Common myeloid progenitor, CD34-positive (primary cell): Measurements from ENCODE around the gene IGF2.
A peak's percentile ranks its signal among the peaks of the same experiment; 100 is the strongest.

ENCODE experiments used
- CTCF ChIA-PET: fragments of 350-600 bp; sonication (Branson Sonifier 250); formaldehyde crosslinking; loops from one replicate; lab custom pipeline; 2021; ENCODE audit warnings: antibody characterized with exemption; lab: Charles Lee
- POLR2A ChIA-PET: fragments of 350-600 bp; sonication (Branson Sonifier 250); formaldehyde crosslinking; loops from one replicate; lab custom pipeline; 2021; ENCODE audit warnings: antibody characterized with exemption; lab: Charles Lee
- DNase-seq, 3 donors: peaks; one replicate each; pipeline versions ENCODE4 v3.0.0 to v3.0.0-alpha.2; 2013
- H3K27ac ChIP-seq, 2 experiments: 1 replicate in 1 of 2; 2 replicates in 1 of 2; pipeline ENCODE4 v1.7.0; 2013; ENCODE audit warnings: inconsistent platforms in 2 of 2, low read length in 2 of 2, mild to moderate bottlenecking in 2 of 2, low read depth in 1 of 2, moderate library complexity in 1 of 2; ENCODE audit not compliant: severe bottlenecking in 2 of 2, insufficient read depth in 1 of 2, poor library complexity in 1 of 2
- H3K27me3 ChIP-seq, 5 experiments: replicated peaks in 2 of 5; 1 replicate in 3 of 5; 2 replicates in 2 of 5; pipeline versions ENCODE4 v1.6.1 to v1.7.0; 2013; ENCODE audit warnings: low read length in 4 of 5, mild to moderate bottlenecking in 2 of 5, moderate library complexity in 2 of 5, inconsistent platforms in 1 of 5; ENCODE audit not compliant: insufficient read depth in 5 of 5, control insufficient read depth in 4 of 5
- H3K36me3 ChIP-seq, 4 experiments: 1 replicate in 2 of 4; 2 replicates in 2 of 4; pipeline versions ENCODE4 v1.6.1 to v1.7.0; 2013; ENCODE audit warnings: low read length in 3 of 4, control low read depth in 1 of 4, mild to moderate bottlenecking in 1 of 4; ENCODE audit not compliant: control insufficient read depth in 4 of 4, insufficient read depth in 4 of 4
- H3K4me1 ChIP-seq, 4 experiments: 1 replicate in 3 of 4; 2 replicates in 1 of 4; pipeline versions ENCODE4 v1.6.1 to v1.7.1; 2013; ENCODE audit warnings: low read length in 3 of 4, mild to moderate bottlenecking in 3 of 4, control low read depth in 1 of 4, inconsistent platforms in 1 of 4, moderate library complexity in 1 of 4; ENCODE audit not compliant: control insufficient read depth in 4 of 4, insufficient read depth in 4 of 4; ENCODE audit errors: control extremely low read depth in 1 of 4
- H3K4me3 ChIP-seq, 7 experiments: 1 replicate in 4 of 7; 2 replicates in 3 of 7; pipeline versions ENCODE4 v1.5.1 to v1.7.0; 2013; ENCODE audit warnings: mild to moderate bottlenecking in 7 of 7, low read length in 6 of 7, moderate library complexity in 6 of 7, inconsistent platforms in 2 of 7, low read depth in 2 of 7, control low read depth in 1 of 7; ENCODE audit not compliant: insufficient read depth in 4 of 7, control insufficient read depth in 1 of 7; ENCODE audit errors: extremely low read depth in 1 of 7
- H3K9me3 ChIP-seq, 5 experiments: 1 replicate in 4 of 5; 2 replicates in 1 of 5; pipeline versions ENCODE4 v1.6.1 to v1.7.1; 2013; ENCODE audit warnings: low read length in 4 of 5, mild to moderate bottlenecking in 2 of 5, inconsistent platforms in 1 of 5, low read depth in 1 of 5, moderate library complexity in 1 of 5; ENCODE audit not compliant: control insufficient read depth in 4 of 5, insufficient read depth in 2 of 5; ENCODE audit errors: control extremely low read depth in 1 of 5
- WGBS: methylation state at CpG from one replicate; pipeline ENCODE4 v1.1.5; 2013; ENCODE audit not compliant: insufficient coverage; 5-methylcytosine and 5-hydroxymethylcytosine counted together

IGF2 gene

DNA sequence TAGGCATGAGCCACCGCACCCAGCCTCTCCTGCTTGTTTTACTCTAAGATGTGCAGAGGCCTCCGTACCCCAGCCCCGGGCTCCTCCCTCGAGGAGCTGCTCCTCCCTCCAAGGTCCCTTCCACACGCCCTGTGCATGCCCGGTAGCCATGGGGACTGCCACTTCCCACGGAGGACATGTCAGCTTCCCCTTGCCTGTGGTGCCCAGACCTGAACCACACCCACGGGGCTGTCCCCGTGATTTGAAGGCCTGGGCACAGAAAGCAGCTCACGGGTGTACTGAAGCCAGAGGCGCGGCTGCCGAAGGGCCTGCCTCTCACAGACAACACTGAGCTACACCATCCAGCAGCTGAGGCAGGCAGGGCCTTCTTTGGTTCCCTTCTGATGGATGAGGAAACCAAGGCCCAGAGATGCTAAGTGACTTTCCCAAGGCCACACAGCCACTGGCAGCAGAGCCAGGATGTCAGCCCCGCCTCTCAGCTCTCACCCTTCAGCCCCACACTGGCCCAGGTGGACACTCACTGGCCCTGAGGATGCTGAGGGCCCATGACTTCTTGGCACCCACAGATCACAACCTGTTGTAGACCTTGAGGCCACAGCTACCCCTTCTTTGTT lies 14.5 kb upstream of the IGF2 start:
- ChIA-PET POLR2A (no interaction called here), CTCF (interaction anchor here (0.7 to 15.3 kb wide), 17 partner anchors 8 to 514 kb away, joined by 3 to 341 read pairs (median 6); partner anchors contain the start of gene SYT8)
- H3K9me3 ChIP-seq, result no peaks in the 10 kb centered on the region
- peaks cover 0 to 28% (median 19%) of the 10 kb centered on the region in 5 experiments for H3K27me3 ChIP-seq
- DNase-seq, result no peak
- H3K4me3 ChIP-seq, result no peak overlapping the region
- H3K36me3 ChIP-seq, result no peaks in the 10 kb centered on the region
- peaks cover 0 to 5% (median 2%) of the 10 kb centered on the region in 4 experiments for H3K4me1 ChIP-seq
- WGBS, result 61% methylated on average over 13 of the region's 14 CpGs
- no peak overlapping the region for H3K27ac ChIP-seq

- Histone ChIP-seq H3K27ac (no peak overlapping the region), H3K9me3 (no peaks in the 10 kb centered on the region), H3K4me1 (peaks cover 0 to 7% (median 2%) of the 10 kb centered on the region in 4 experiments), H3K27me3 (peaks cover 0 to 48% (median 23%) of the 10 kb centered on the region in 5 experiments), H3K36me3 (no peaks in the 10 kb centered on the region), H3K4me3 (no peak overlapping the region)
- POLR2A ChIA-PET, result interaction anchor here (1.0 kb wide), 2 partner anchors 114 to 115 kb away, joined by 4 read pairs; no protein-coding TSS in a partner anchor
- WGBS, result 5% methylated on average over 17 of the region's 22 CpGs
- peak; percentile 74 to 89 (median 83) for DNase-seq
- CTCF ChIA-PET, result interaction anchor here (0.6 to 15.3 kb wide), 45 partner anchors 9 to 501 kb away, joined by 3 to 341 read pairs (median 5); partner anchors contain the start of genes IGF2, INS, SYT8 and TH
These were observed 12.5 kb upstream of the IGF2 start for GRCh38 chr11:2151500-2152257.

GRCh38 chr11:2149864-2150847 lies 11.0 kb upstream of the IGF2 start:
- CTCF ChIA-PET, result interaction anchor here (0.7 to 15.3 kb wide), 41 partner anchors 8 to 499 kb away, joined by 3 to 341 read pairs (median 5); partner anchors contain the start of genes LSP1, SYT8 and TNNI2
- Histone ChIP-seq H3K9me3 (no peaks in the 10 kb centered on the region), H3K27ac (no peak overlapping the region), H3K4me1 (peaks cover 0 to 7% (median 2%) of the 10 kb centered on the region in 4 experiments), H3K36me3 (no peaks in the 10 kb centered on the region), H3K4me3 (no peak overlapping the region), H3K27me3 (peaks cover 0 to 63% (median 32%) of the 10 kb centered on the region in 5 experiments)
- peak in 2 of 3 donors; percentile 70 to 76 for DNase-seq
- POLR2A ChIA-PET, result no interaction called here
- WGBS, result 57% methylated on average over 8 of the region's 11 CpGs

GRCh38 chr11:2149460-2149859 lies 10.3 kb upstream of the IGF2 start:
- 73% methylated on average over 6 of the region's 8 CpGs for WGBS
- POLR2A ChIA-PET, result no interaction called here
- Histone ChIP-seq H3K4me1 (peaks cover 0 to 7% (median 3%) of the 10 kb centered on the region in 4 experiments), H3K4me3 (no peak overlapping the region), H3K27me3 (peaks cover 0 to 70% (median 34%) of the 10 kb centered on the region in 5 experiments), H3K27ac (no peak overlapping the region), H3K36me3 (no peaks in the 10 kb centered on the region), H3K9me3 (no peaks in the 10 kb centered on the region)
- DNase-seq, result no peak
- CTCF ChIA-PET, result interaction anchor here (0.8 to 15.3 kb wide), 23 partner anchors 7 to 459 kb away, joined by 3 to 341 read pairs (median 6); partner anchors contain the start of genes LSP1, SYT8 and TNNI2

DNA sequence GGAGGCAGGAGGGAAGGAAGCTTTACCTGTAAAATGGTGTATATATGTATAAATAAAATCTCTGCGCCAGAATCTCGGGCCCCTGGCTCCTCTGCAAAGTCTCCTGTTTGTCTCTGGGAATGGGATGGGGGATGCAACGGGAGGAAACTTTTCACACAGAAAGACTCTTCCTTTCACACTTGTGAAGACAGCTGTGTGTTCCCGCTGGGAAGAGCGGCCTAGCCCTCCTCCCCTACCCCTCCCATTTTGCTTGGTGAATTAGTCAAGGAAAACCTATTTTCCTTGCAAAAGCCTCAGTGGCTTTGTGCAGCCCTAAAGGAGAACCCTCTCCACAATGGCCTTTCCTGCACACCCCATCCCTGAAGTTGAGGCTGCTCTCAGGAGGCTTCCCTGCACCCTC lies 9.4 kb upstream of the IGF2 start:
- ChIA-PET CTCF (interaction anchor here (0.9 to 15.3 kb wide), 8 partner anchors 112 to 454 kb away, joined by 3 to 341 read pairs (median 16); partner anchors contain the start of gene SYT8), POLR2A (no interaction called here)
- peaks cover 0 to 76% (median 38%) of the 10 kb centered on the region in 5 experiments for H3K27me3 ChIP-seq
- H3K36me3 ChIP-seq, result no peaks in the 10 kb centered on the region
- peaks cover 0 to 15% (median 9%) of the 10 kb centered on the region in 4 experiments for H3K4me1 ChIP-seq
- no peak for DNase-seq
- H3K4me3 ChIP-seq, result no peak overlapping the region
- H3K27ac ChIP-seq, result no peak overlapping the region
- 70% methylated on average over 2 of the region's 5 CpGs for WGBS
- H3K9me3 ChIP-seq, result no peaks in the 10 kb centered on the region

GRCh38 chr11:2147391-2147790 lies 8.2 kb upstream of the IGF2 start:
- Histone ChIP-seq H3K4me1 (peaks cover 0 to 15% (median 9%) of the 10 kb centered on the region in 4 experiments), H3K27me3 (peaks cover 0 to 88% (median 47%) of the 10 kb centered on the region in 5 experiments), H3K9me3 (no peaks in the 10 kb centered on the region), H3K27ac (no peak overlapping the region), H3K4me3 (no peak overlapping the region), H3K36me3 (no peaks in the 10 kb centered on the region)
- DNase-seq, result no peak
- 66% methylated on average over 8 of the region's 11 CpGs for WGBS
- CTCF ChIA-PET, result interaction anchor here (1.0 to 15.3 kb wide), 4 partner anchors 9 to 495 kb away, joined by 3 to 341 read pairs (median 4); no protein-coding TSS in a partner anchor
- POLR2A ChIA-PET, result no interaction called here
